Measurements from ENCODE around the gene C1orf210.

Gene C1orf210

DNA sequence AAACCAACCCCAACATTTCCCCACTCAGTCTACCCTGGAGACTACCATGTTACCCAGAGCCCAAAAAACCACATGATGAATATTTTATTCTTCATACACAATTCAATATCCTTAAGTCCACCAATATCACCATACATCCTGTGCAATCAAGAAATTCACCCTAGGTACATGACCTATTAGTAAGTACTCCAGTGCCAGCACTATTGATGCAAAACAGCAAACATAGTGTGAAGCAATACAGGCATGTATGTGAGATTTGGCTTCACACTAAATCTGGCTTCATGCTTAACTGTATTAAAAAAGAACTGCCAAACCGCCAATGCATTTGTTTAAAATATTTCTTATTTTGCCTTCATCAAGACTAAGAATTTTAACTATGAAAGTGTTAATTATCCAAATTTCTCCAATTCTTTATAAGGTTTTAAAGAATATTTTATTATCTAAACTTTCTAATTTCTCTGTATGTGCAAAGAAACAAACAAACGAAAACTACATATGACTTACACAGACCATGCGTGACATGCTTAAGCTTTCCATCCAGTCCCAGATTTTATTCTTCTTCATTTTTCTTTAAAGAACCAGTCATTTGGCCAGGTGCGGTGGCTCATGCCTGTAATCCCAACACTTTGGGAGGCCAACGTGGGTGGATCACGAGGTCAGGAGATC, 38.0 kb downstream of the C1orf210 start:
- Histone ChIP-seq H3K9ac (ENCODE audit: low read depth, low read length) (no peak overlapping the region), H3K36me3 (ENCODE audit: insufficient read depth, low read length) (no peaks in the 10 kb centered on the region), H3K9me3 (ENCODE audit: control insufficient read depth, insufficient read depth, low read length) (peaks cover 15% of the 10 kb centered on the region), H3K4me1 (ENCODE audit: insufficient read depth, low read length) (no peaks in the 10 kb centered on the region)

DNA sequence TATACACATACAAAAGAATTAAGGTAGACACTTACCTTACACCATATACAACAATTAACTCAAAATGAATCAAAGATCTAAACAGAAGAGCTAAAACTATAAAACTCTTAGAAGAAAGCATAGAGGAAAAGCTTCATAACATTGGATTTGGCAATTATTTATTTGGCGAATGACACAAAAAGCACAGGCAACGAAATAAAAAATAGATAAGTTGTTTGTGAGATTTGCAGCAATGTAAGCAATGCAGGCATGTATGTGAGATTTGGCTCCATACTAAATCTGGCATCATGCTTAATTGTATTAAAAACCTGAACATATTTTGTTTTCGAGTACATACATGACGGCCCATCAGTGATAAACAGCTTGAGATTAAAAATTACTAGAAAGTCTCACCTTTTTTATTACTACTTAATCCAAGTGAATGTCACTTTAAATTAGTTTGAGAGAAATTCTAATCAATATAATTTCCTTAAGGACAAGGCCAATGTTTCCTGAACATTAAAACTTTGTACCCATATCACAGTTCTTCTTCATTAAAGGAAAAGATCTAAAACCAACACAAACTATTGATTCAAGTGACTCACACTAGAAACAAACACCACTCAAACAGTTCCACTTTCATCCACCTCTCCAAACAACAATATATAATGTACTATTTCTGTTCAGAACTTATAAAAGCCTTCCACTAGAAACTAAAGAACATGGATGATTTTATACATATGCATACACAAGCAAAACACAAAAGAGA, 38.7 kb downstream of the C1orf210 start:
- Histone ChIP-seq H3K4me1 (ENCODE audit: insufficient read depth, low read length) (peaks cover 3% of the 10 kb centered on the region; the same call in 1 of the 2 replicates), H3K9ac (ENCODE audit: low read depth, low read length) (no peak overlapping the region), H3K36me3 (ENCODE audit: insufficient read depth, low read length) (no peaks in the 10 kb centered on the region), H3K9me3 (ENCODE audit: control insufficient read depth, insufficient read depth, low read length) (peaks cover 15% of the 10 kb centered on the region)

DNA sequence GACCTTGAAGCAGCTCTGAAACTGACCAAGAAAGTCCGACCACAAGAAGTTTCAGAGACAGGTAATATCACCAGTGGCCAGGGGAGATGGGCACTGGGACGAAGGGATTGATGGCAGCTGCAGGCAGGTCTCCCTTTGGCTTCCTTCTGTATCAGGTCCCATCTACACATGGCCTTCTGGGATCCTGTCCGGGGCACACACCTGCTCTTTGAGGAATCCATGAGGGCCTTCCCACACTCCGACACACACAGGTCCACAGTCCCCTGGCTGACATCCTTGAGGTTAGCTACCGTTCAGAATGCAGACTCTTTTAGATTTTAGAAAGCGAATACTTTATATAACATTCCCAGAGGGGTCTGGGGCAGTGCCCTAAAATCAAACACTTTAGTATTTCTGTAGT, 42.1 kb downstream of the C1orf210 start:
- H3K36me3 ChIP-seq (ENCODE audit: insufficient read depth, low read length): no peaks in the 10 kb centered on the region
- H3K9ac ChIP-seq (ENCODE audit: low read depth, low read length): no peak overlapping the region
- H3K9me3 ChIP-seq (ENCODE audit: control insufficient read depth, insufficient read depth, low read length): peaks cover 10% of the 10 kb centered on the region; the same call in 1 of the 2 replicates

DNA sequence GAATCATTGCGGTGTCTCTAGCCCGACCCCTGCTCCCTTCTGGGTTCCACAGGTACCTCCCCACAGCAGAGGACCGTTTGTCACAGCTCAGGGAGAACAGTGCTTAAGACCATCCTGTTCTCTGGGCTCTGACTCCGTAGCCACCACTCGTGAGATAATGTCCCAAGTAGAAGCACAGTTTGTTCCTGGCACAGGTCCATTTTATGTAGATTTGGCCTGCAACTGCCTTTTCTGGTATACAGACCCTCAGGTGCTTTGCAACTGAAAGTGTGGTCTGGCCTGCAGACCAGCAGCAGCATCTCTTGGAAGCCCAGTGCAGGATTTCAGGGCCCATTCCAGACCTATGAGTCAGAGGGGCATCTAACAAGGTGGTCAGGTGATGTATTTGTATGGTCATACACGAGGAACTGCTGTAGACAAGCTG, 44.0 kb downstream of the C1orf210 start:
- Histone ChIP-seq H3K4me1 (ENCODE audit: insufficient read depth, low read length) (peaks cover 3% of the 10 kb centered on the region; the same call in 1 of the 2 replicates), H3K9me3 (ENCODE audit: control insufficient read depth, insufficient read depth, low read length) (peaks cover 2% of the 10 kb centered on the region; the same call in 1 of the 2 replicates), H3K36me3 (ENCODE audit: insufficient read depth, low read length) (no peaks in the 10 kb centered on the region), H3K9ac (ENCODE audit: low read depth, low read length) (no peak overlapping the region)

More for the DNA sequence above, 42.1 kb downstream of the C1orf210 start:
- peaks cover 3% of the 10 kb centered on the region; the same call in 1 of the 2 replicates for H3K4me1 ChIP-seq (ENCODE audit: insufficient read depth, low read length)

DNA sequence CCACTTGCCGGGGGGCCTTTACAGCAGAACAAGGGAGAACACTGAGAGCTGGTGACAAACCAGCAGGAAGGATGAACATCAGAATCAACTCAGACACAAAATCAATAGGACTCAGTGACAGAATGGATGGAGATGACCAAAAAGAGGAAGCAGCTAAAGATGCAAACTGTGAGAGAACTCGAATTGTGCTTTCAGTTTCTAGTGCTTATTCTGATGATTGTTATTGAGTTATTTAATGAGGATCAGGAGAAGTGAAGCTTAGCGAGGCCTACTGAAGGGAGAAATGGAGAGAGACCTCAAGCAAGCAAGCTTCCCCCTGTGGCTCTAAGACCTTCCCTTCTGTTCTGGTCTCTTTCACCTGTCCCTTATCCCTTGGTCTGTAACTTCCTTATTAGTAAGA, 45.9 kb downstream of the C1orf210 start:
- Histone ChIP-seq H3K9me3 (ENCODE audit: control insufficient read depth, insufficient read depth, low read length) (no peaks in the 10 kb centered on the region; the same call in 1 of the 2 replicates), H3K9ac (ENCODE audit: low read depth, low read length) (no peak overlapping the region), H3K4me1 (ENCODE audit: insufficient read depth, low read length) (peaks cover 3% of the 10 kb centered on the region; the same call in 1 of the 2 replicates), H3K36me3 (ENCODE audit: insufficient read depth, low read length) (no peaks in the 10 kb centered on the region)

DNA sequence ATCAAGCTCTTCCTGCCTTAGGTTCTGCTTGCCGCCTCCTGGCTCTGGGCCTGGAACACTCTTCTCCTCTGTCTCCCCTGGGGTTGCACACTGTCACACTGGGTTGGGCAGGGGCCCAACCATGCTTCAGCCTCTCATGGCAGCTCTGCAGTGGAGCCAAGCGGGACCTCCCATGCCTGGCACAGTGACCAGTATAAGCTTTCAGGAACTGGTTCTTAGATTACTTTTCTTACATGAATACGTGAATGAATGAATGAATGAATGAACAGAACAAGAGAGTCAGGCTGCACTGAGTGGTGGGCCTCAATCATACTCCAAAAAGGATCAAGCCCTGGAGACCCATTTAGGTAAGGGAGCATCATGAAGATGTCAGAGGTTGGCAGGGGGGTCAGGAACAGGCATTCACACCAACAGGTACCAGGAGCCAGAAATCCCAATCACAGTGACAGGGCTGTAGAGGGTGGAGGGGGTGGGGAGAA, 46.4 kb downstream of the C1orf210 start:
- H3K9ac ChIP-seq (ENCODE audit: low read depth, low read length): no peak overlapping the region
- H3K9me3 ChIP-seq (ENCODE audit: control insufficient read depth, insufficient read depth, low read length): no peaks in the 10 kb centered on the region; the same call in 1 of the 2 replicates
- H3K4me1 ChIP-seq (ENCODE audit: insufficient read depth, low read length): peaks cover 3% of the 10 kb centered on the region; the same call in 1 of the 2 replicates
- no peaks in the 10 kb centered on the region for H3K36me3 ChIP-seq (ENCODE audit: insufficient read depth, low read length)

DNA sequence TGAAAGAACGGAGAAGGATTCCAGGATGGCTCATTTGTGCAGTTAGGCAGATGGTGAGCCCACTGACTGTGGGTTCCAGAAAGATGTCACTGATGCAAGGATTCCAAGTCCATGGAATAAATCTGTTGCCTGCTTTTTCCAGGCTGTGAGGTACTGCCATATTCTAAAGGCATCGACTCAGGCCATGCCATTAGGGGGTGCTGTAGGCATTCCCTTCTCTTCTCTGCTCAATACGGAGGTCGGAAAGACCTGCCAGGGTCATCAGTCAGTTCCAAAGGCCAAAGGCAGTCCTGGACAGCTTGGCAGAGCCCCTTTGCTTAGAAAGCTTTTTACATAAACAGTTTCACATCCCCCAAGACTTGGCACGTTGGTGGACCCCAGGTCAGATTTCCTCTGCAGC, 47.3 kb downstream of the C1orf210 start:
- no peaks in the 10 kb centered on the region; the same call in 1 of the 2 replicates for H3K9me3 ChIP-seq (ENCODE audit: control insufficient read depth, insufficient read depth, low read length)
- no peak overlapping the region for H3K9ac ChIP-seq (ENCODE audit: low read depth, low read length)

DNA sequence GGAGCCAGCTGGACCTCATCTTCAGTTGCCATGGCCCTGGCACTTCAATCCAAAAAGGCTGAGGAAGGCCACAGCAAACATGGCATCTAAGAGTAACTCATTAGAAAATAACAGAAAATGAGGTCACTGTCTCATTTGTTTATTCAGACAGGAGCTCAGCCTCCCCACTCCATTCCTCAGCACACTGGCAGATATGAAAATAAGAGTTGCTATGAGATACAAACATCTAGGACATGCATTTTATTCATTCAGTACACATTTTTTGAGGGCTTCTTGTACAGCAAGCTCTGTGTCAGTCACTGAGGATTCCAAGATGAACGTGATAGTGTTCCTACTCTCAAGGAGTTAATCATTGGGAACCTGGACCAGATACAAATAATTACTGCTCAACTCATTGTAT, 48.3 kb downstream of the C1orf210 start:
- no peaks in the 10 kb centered on the region for H3K36me3 ChIP-seq (ENCODE audit: insufficient read depth, low read length)
- H3K9ac ChIP-seq (ENCODE audit: low read depth, low read length): no peak overlapping the region
- no peaks in the 10 kb centered on the region; the same call in 1 of the 2 replicates for H3K9me3 ChIP-seq (ENCODE audit: control insufficient read depth, insufficient read depth, low read length)
- H3K4me1 ChIP-seq (ENCODE audit: insufficient read depth, low read length): peaks cover 8% of the 10 kb centered on the region

More for the DNA sequence above, 47.3 kb downstream of the C1orf210 start:
- no peaks in the 10 kb centered on the region for H3K36me3 ChIP-seq (ENCODE audit: insufficient read depth, low read length)
- H3K4me1 ChIP-seq (ENCODE audit: insufficient read depth, low read length): peaks cover 3% of the 10 kb centered on the region; the same call in 1 of the 2 replicates

DNA sequence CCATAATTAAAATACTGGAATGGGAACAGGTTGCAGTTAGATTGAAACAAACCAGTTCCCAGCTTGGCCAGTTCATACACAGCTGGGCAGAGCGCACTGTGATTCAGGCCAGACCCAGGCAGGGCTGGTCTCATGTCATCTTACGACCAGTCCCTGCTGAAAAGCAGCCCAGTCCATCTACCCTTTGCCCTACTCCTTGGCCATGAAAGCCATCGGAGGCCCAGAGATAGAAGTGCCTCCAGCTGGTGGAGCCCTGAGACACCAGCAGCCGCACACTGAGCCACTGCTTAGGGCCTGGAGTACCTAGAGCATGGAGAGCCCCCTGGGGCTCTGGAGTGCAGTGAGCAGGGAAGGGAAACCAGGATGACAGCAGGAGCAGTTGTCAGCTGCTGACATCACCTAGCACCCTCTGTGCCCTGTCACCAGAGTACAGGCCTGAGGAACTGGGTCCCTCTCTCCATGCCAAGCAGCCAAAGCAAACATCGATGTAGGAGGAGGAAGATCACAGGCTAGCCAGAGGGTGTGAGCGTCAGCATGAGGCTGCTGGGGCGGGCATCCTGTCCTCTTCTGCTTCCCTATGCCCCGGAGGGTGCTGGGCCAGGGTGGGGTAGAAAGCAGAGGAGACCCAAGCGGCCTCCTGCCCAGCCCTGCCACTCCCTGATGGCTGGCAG, 49.8 kb downstream of the C1orf210 start:
- Histone ChIP-seq H3K9ac (ENCODE audit: low read depth, low read length) (no peak overlapping the region), H3K36me3 (ENCODE audit: insufficient read depth, low read length) (no peaks in the 10 kb centered on the region), H3K9me3 (ENCODE audit: control insufficient read depth, insufficient read depth, low read length) (no peaks in the 10 kb centered on the region), H3K4me1 (ENCODE audit: insufficient read depth, low read length) (peaks cover 11% of the 10 kb centered on the region)

DNA sequence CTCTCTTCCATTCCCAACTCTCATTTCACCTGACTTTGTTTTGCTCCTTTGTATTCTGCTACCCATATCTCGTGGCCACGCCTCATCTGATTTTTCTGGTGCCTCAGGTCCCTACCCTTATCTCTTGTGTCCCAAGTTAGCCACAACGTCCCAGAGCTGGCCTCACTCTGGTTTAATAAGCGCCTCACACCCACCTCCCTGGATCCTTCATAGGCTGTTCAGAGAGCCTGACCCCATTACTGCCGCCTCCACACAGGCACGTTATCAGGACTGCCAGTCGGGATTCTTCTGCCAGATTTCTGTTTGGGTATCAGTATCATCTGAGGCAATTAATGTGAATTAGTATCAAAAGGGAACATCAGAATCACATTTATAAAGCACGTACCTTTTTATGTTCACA, 50.3 kb downstream of the C1orf210 start:
- no peaks in the 10 kb centered on the region for H3K9me3 ChIP-seq (ENCODE audit: control insufficient read depth, insufficient read depth, low read length)

DNA sequence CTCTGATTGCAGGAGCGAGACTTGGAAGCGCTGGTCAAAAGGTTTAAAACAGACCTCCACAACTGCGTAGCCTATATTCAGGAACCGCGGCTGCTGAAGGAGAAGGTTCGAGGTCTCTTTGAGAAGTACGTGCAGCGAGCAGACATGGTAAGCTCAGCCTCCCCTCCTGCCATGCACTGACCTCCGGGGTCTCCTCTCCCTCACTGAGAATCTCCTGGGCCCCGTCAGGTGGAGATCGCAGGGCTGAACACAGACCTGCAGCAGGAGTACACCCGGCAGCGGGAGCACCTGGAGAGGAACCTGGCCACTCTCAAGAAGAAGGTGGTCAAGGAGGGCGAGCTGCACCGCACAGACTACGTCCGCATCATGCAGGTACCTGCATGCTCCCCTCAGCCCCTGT, 51.1 kb downstream of the C1orf210 start:
- no peaks in the 10 kb centered on the region for H3K9me3 ChIP-seq (ENCODE audit: control insufficient read depth, insufficient read depth, low read length)
- no peak overlapping the region for H3K9ac ChIP-seq (ENCODE audit: low read depth, low read length)
- H3K4me1 ChIP-seq (ENCODE audit: insufficient read depth, low read length): peaks cover 17% of the 10 kb centered on the region
- no peaks in the 10 kb centered on the region for H3K36me3 ChIP-seq (ENCODE audit: insufficient read depth, low read length)

More for the DNA sequence above, 50.3 kb downstream of the C1orf210 start:
- peaks cover 16% of the 10 kb centered on the region for H3K4me1 ChIP-seq (ENCODE audit: insufficient read depth, low read length)
- H3K36me3 ChIP-seq (ENCODE audit: insufficient read depth, low read length): no peaks in the 10 kb centered on the region
- H3K9ac ChIP-seq (ENCODE audit: low read depth, low read length): no peak overlapping the region

DNA sequence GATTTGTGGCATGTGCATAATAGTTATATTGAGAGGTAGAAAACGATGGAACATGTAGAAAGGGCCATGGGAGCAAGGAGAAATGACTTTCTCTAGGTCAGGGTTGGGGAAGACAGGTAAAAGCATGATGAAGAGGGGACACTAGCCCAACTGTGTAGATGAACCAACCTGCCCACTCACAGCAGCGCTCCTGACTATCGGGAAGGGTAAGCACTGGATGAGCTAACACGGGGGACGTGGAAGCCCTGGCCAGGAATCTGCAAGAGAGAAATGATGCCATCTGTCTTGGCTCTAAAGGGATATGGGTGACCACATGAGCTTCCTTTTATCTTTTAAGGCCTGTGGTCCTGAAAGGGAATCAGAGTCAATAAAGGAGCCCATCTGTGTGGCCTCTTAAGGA, 51.8 kb downstream of the C1orf210 start:
- no peaks in the 10 kb centered on the region for H3K9me3 ChIP-seq (ENCODE audit: control insufficient read depth, insufficient read depth, low read length)
- H3K9ac ChIP-seq (ENCODE audit: low read depth, low read length): no peak overlapping the region
- peaks cover 17% of the 10 kb centered on the region for H3K4me1 ChIP-seq (ENCODE audit: insufficient read depth, low read length)
- H3K36me3 ChIP-seq (ENCODE audit: insufficient read depth, low read length): no peaks in the 10 kb centered on the region

DNA sequence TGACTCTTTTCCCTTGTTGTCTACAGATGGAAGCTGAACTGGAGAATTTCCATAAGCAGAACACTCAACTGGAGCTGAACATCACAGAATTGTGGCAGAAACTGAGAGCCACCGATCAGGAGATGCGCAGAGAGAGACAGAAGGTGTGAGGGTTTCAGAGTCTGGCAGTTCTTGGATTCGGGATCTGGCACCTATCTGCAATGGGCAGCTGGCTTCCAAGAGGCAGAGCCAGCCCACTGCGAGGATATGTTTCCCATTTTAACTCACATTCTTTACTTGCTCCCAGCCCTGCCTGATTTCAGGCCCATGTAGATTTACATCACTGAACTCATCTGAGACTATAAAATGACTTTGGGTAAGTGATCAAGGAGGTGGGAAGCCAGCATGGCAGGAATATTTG, 52.9 kb downstream of the C1orf210 start:
- H3K4me1 ChIP-seq (ENCODE audit: insufficient read depth, low read length): peaks cover 22% of the 10 kb centered on the region
- H3K9ac ChIP-seq (ENCODE audit: low read depth, low read length): no peak overlapping the region
- H3K9me3 ChIP-seq (ENCODE audit: control insufficient read depth, insufficient read depth, low read length): no peaks in the 10 kb centered on the region
- no peaks in the 10 kb centered on the region for H3K36me3 ChIP-seq (ENCODE audit: insufficient read depth, low read length)

DNA sequence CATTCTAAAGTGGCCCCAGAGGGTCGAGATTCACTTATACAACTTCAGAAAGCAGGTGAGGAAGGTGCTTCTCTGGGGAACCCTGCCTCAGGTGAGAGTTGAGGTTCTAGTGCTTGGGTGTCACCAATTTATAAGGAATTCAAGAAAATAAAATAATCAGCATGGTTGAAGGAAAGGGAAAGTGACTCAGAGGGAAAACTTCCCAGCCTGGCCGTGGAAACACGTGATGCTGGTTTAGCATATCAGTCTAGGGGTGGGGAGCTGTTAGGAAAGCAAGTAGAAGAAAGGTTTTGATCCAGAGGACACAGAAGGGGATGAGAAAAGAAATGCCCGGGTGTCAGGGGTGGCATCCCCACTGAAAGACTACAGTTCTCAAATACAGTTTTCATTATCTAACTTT, 53.3 kb downstream of the C1orf210 start:
- Histone ChIP-seq H3K9me3 (ENCODE audit: control insufficient read depth, insufficient read depth, low read length) (no peaks in the 10 kb centered on the region), H3K4me1 (ENCODE audit: insufficient read depth, low read length) (peaks cover 24% of the 10 kb centered on the region), H3K36me3 (ENCODE audit: insufficient read depth, low read length) (no peaks in the 10 kb centered on the region), H3K9ac (ENCODE audit: low read depth, low read length) (no peak overlapping the region)
